ENCODE measurements around the gene PPP1R37.

Gene PPP1R37

GRCh38 chr19:45147835-45148676 is 55.1 kb downstream of the PPP1R37 start:
- ATAC-seq (ENCODE audit: low read depth) (no peak), DNase-seq (ENCODE audit: low spot score in 2 of 2) (no peak)
- no peak overlapping the region for H3K27ac Mint-ChIP-seq
- no peak overlapping the region for H3K4me3 Mint-ChIP-seq
- peaks cover 9% of the 10 kb centered on the region for H3K27me3 Mint-ChIP-seq
- peaks cover under 1% of the 10 kb centered on the region for H3K36me3 Mint-ChIP-seq
- H3K4me1 Mint-ChIP-seq, result peaks cover 10% of the 10 kb centered on the region
- no peaks in the 10 kb centered on the region for H3K9me3 Mint-ChIP-seq

GRCh38 chr19:45149129-45149528 is 56.1 kb downstream of the PPP1R37 start:
- DNase-seq (ENCODE audit: low spot score in 2 of 2), result no peak
- Mint-ChIP-seq H3K36me3 (no peaks in the 10 kb centered on the region), H3K4me1 (peaks cover 14% of the 10 kb centered on the region), H3K27me3 (peaks cover 12% of the 10 kb centered on the region), H3K27ac (peak overlapping the region; percentile 80), H3K4me3 (no peak overlapping the region), H3K9me3 (no peaks in the 10 kb centered on the region)
- no peak for ATAC-seq (ENCODE audit: low read depth)

GRCh38 chr19:45150180-45150579 is 57.2 kb downstream of the PPP1R37 start:
- Mint-ChIP-seq H3K9me3 (no peaks in the 10 kb centered on the region), H3K27me3 (peaks cover 16% of the 10 kb centered on the region), H3K4me3 (no peak overlapping the region), H3K27ac (no peak overlapping the region), H3K36me3 (no peaks in the 10 kb centered on the region), H3K4me1 (peaks cover 17% of the 10 kb centered on the region)
- DNase-seq (ENCODE audit: low spot score in 2 of 2), result no peak
- no peak for ATAC-seq (ENCODE audit: low read depth)

GRCh38 chr19:45150751-45151281 is 57.8 kb downstream of the PPP1R37 start:
- no peak for DNase-seq (ENCODE audit: low spot score in 2 of 2)
- H3K4me3 Mint-ChIP-seq, result peak overlapping the region; percentile 34
- peaks cover 18% of the 10 kb centered on the region for H3K27me3 Mint-ChIP-seq
- peaks cover 17% of the 10 kb centered on the region for H3K4me1 Mint-ChIP-seq
- no peak for ATAC-seq (ENCODE audit: low read depth)
- no peaks in the 10 kb centered on the region for H3K9me3 Mint-ChIP-seq
- no peaks in the 10 kb centered on the region for H3K36me3 Mint-ChIP-seq
- H3K27ac Mint-ChIP-seq, result no peak overlapping the region

GRCh38 chr19:45151320-45151719 is 58.3 kb downstream of the PPP1R37 start:
- no peaks in the 10 kb centered on the region for H3K36me3 Mint-ChIP-seq
- no peak for ATAC-seq (ENCODE audit: low read depth)
- peaks cover 18% of the 10 kb centered on the region for H3K27me3 Mint-ChIP-seq
- peak overlapping the region; percentile 57 for H3K4me3 Mint-ChIP-seq
- no peaks in the 10 kb centered on the region for H3K9me3 Mint-ChIP-seq
- H3K4me1 Mint-ChIP-seq, result peaks cover 17% of the 10 kb centered on the region
- H3K27ac Mint-ChIP-seq, result no peak overlapping the region
- DNase-seq (ENCODE audit: low spot score in 2 of 2), result no peak

GRCh38 chr19:45151821-45152503 is 59.0 kb downstream of the PPP1R37 start:
- Mint-ChIP-seq H3K9me3 (no peaks in the 10 kb centered on the region), H3K36me3 (no peaks in the 10 kb centered on the region), H3K4me3 (peak overlapping the region; percentile 57), H3K27me3 (peaks cover 19% of the 10 kb centered on the region), H3K27ac (no peak overlapping the region), H3K4me1 (peaks cover 17% of the 10 kb centered on the region)
- no peak for ATAC-seq (ENCODE audit: low read depth)
- DNase-seq (ENCODE audit: low spot score in 2 of 2), result no peak

GRCh38 chr19:45152504-45153338 is 59.7 kb downstream of the PPP1R37 start:
- Mint-ChIP-seq H3K4me1 (peaks cover 17% of the 10 kb centered on the region), H3K36me3 (no peaks in the 10 kb centered on the region), H3K9me3 (no peaks in the 10 kb centered on the region), H3K4me3 (peak overlapping the region; percentile 84), H3K27ac (no peak overlapping the region), H3K27me3 (peaks cover 23% of the 10 kb centered on the region)
- peak; percentile 65 for ATAC-seq (ENCODE audit: low read depth)
- peak; percentile 20 to 43 for DNase-seq (ENCODE audit: low spot score in 2 of 2)

- H3K9me3 Mint-ChIP-seq, result no peaks in the 10 kb centered on the region
Observed at GRCh38 chr19:45153339-45154063, 60.5 kb downstream of the PPP1R37 start.

GRCh38 chr19:45154064-45154827 is 61.3 kb downstream of the PPP1R37 start:
- no peaks in the 10 kb centered on the region for H3K36me3 Mint-ChIP-seq
- peaks cover 33% of the 10 kb centered on the region for H3K27me3 Mint-ChIP-seq
- DNase-seq (ENCODE audit: low spot score in 2 of 2) (no peak), ATAC-seq (ENCODE audit: low read depth) (no peak)
- H3K27ac Mint-ChIP-seq, result no peak overlapping the region
- H3K9me3 Mint-ChIP-seq, result no peaks in the 10 kb centered on the region
- peak overlapping the region; percentile 84 for H3K4me3 Mint-ChIP-seq
- peaks cover 22% of the 10 kb centered on the region for H3K4me1 Mint-ChIP-seq

More at GRCh38 chr19:45153339-45154063, 60.5 kb downstream of the PPP1R37 start:
- no peak overlapping the region for H3K27ac Mint-ChIP-seq
- H3K4me1 Mint-ChIP-seq, result peaks cover 22% of the 10 kb centered on the region
- ATAC-seq (ENCODE audit: low read depth) (peak; percentile 46), DNase-seq (ENCODE audit: low spot score in 2 of 2) (peak; percentile 24 to 32)
- peaks cover 30% of the 10 kb centered on the region for H3K27me3 Mint-ChIP-seq
- H3K4me3 Mint-ChIP-seq, result peak overlapping the region; percentile 84
- no peaks in the 10 kb centered on the region for H3K36me3 Mint-ChIP-seq

- H3K27ac Mint-ChIP-seq, result no peak overlapping the region
- H3K4me3 Mint-ChIP-seq, result no peak overlapping the region
- H3K27me3 Mint-ChIP-seq, result peaks cover 42% of the 10 kb centered on the region
- no peak for DNase-seq (ENCODE audit: low spot score in 2 of 2)
- peaks cover 24% of the 10 kb centered on the region for H3K4me1 Mint-ChIP-seq
- no peak for ATAC-seq (ENCODE audit: low read depth)
- no peaks in the 10 kb centered on the region for H3K9me3 Mint-ChIP-seq
- H3K36me3 Mint-ChIP-seq, result no peaks in the 10 kb centered on the region
Observed at GRCh38 chr19:45156011-45156630, 63.1 kb downstream of the PPP1R37 start.

GRCh38 chr19:45156751-45157150 is 63.8 kb downstream of the PPP1R37 start:
- no peak for ATAC-seq (ENCODE audit: low read depth)
- H3K4me3 Mint-ChIP-seq, result no peak overlapping the region
- no peaks in the 10 kb centered on the region for H3K9me3 Mint-ChIP-seq
- H3K36me3 Mint-ChIP-seq, result no peaks in the 10 kb centered on the region
- H3K4me1 Mint-ChIP-seq, result peaks cover 19% of the 10 kb centered on the region
- no peak overlapping the region for H3K27ac Mint-ChIP-seq
- H3K27me3 Mint-ChIP-seq, result peaks cover 39% of the 10 kb centered on the region
- DNase-seq (ENCODE audit: low spot score in 2 of 2), result no peak

- H3K36me3 Mint-ChIP-seq, result no peaks in the 10 kb centered on the region
- peaks cover 36% of the 10 kb centered on the region for H3K27me3 Mint-ChIP-seq
- H3K4me3 Mint-ChIP-seq, result no peak overlapping the region
- no peaks in the 10 kb centered on the region for H3K9me3 Mint-ChIP-seq
- H3K27ac Mint-ChIP-seq, result no peak overlapping the region
- no peak for ATAC-seq (ENCODE audit: low read depth)
- H3K4me1 Mint-ChIP-seq, result peaks cover 16% of the 10 kb centered on the region
- no peak for DNase-seq (ENCODE audit: low spot score in 2 of 2)
Observed at GRCh38 chr19:45158503-45159209, 65.7 kb downstream of the PPP1R37 start.

Data from memory B cell (primary cell).